GM19099 (cell line): ENCODE results near the gene TSPOAP1.

Experiments
- POLR2A ChIP-seq: IDR thresholded peaks from 3 replicates; pipeline ENCODE4 v1.6.1; 2011; ENCODE audit warnings: low read depth; ENCODE audit not compliant: insufficient read length; ENCODE audit errors: extremely low read depth

Gene TSPOAP1

GRCh38 chr17:58319173-58320162 lies 9.1 kb downstream of the TSPOAP1 start:
- TF ChIP-seq POLR2A, result no peak

GRCh38 chr17:58318627-58319172 lies 9.9 kb downstream of the TSPOAP1 start:
- no peak for TF ChIP-seq POLR2A

GRCh38 chr17:58318065-58318481 lies 10.5 kb downstream of the TSPOAP1 start:
- no peak for TF ChIP-seq POLR2A

- no peak for TF ChIP-seq POLR2A
Observed at GRCh38 chr17:58317421-58318064, 11.1 kb downstream of the TSPOAP1 start.

- TF ChIP-seq POLR2A, result no peak
Observed at GRCh38 chr17:58316260-58316960, 12.2 kb downstream of the TSPOAP1 start.

- TF ChIP-seq POLR2A, result no peak
Observed at GRCh38 chr17:58315750-58316149, 12.8 kb downstream of the TSPOAP1 start.

- TF ChIP-seq POLR2A, result no peak
Observed at GRCh38 chr17:58315281-58315711, 13.3 kb downstream of the TSPOAP1 start.

- no peak for TF ChIP-seq POLR2A
Observed at GRCh38 chr17:58314706-58315015, 13.9 kb downstream of the TSPOAP1 start.

GRCh38 chr17:58313815-58314705 lies 14.5 kb downstream of the TSPOAP1 start:
- TF ChIP-seq POLR2A, result no peak

- TF ChIP-seq POLR2A, result no peak
Observed at GRCh38 chr17:58312829-58313228, 15.8 kb downstream of the TSPOAP1 start.

- TF ChIP-seq POLR2A, result no peak
Observed at GRCh38 chr17:58312021-58312630, 16.5 kb downstream of the TSPOAP1 start.

GRCh38 chr17:58311429-58311894 lies 17.1 kb downstream of the TSPOAP1 start:
- no peak for TF ChIP-seq POLR2A

GRCh38 chr17:58310511-58311428 lies 17.8 kb downstream of the TSPOAP1 start:
- no peak for TF ChIP-seq POLR2A
